ENCODE results near the gene EPS15. TPM values are rescaled to one million over a fixed set of nuclear protein-coding genes. Genes with fewer than 3 reads are reported as not detected.

EPS15 gene
- total and polyA plus RNA-seq, 2 of the 8 experiments (the other 6 are each of a cell fraction or from before 2014, with no cell fraction given) = 15.9 to 57.2 TPM

DNA sequence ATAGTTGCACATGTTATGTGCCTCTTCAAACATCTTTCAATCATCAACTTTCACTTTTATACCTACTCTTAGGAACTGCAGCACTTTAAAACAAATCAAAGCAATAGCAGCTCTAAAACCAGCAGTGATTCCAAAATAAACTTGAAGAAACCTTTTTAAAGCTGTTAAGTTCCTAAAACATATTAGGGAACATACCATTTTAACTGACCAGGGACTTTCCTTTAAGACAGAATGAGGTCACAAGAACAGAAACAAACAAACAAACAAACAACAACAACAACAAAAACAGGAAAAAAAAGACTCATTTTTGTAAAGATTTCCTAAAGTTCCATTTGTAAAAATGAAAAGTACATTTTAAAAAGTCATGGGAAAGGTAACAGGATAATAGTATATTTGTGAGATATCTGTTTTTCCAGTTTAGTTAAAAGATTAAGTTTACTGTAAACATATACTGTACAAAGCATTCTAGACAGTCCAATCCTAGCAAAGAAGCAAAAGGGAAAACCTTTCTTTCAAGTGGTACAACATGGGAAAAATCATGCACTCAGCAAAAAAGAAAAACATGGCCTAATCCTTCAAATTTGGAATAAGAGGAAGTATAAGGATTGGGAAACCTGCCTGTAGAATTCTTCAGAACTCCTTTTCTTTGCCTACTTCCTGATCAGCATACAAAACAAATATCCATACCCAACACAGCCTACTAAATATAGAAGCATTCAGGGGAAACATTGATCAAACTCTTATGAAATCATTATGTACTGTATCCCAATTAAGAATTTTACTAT is 45.5 kb downstream of the EPS15 start:
- H3K27ac ChIP-seq (ENCODE audit: low read depth, low read length) = no peak overlapping the region
- no peak overlapping the region for H3K14ac ChIP-seq (ENCODE audit: insufficient read length)
- no peak overlapping the region for H4K91ac ChIP-seq (replicated peaks; ENCODE audit: insufficient read length, low read length)
- FAIRE-seq (no peak), DNase-seq (ENCODE audit: low read depth in 1 of 2, low spot score in 2 of 2) (no peak)
- no peak overlapping the region for H2BK15ac ChIP-seq (ENCODE audit: low read length)
- POLR2A ChIA-PET (ENCODE audit: partially characterized antibody) = interaction anchor here (0.7 kb wide), 1 partner anchor 15 kb away, joined by 3 read pairs; no protein-coding TSS in a partner anchor
- H2BK120ac ChIP-seq (replicated peaks; ENCODE audit: low read depth, low read length) = no peak overlapping the region
- H3K79me2 ChIP-seq (ENCODE audit: control insufficient read depth in 1 of 2, insufficient read depth in 2 of 2, low read length in 2 of 2) = no peaks in the 10 kb centered on the region
- H3K27me3 ChIP-seq (replicated peaks in 1 of 4; ENCODE audit: control insufficient read depth in 3 of 4, extremely low read depth in 1 of 4, insufficient read depth in 3 of 4, low read length in 3 of 4) = no peaks in the 10 kb centered on the region
- H3K4me1 ChIP-seq (replicated peaks in 1 of 4; ENCODE audit: control insufficient read depth in 3 of 4, insufficient read depth in 4 of 4, low read length in 3 of 4) = no peaks in the 10 kb centered on the region
- no peaks in the 10 kb centered on the region for H3K9me3 ChIP-seq (ENCODE audit: insufficient read depth in 2 of 2, low read depth in 1 of 2, low read length in 1 of 2)
- H4K20me1 ChIP-seq (replicated peaks in 1 of 2; ENCODE audit: control insufficient read depth in 1 of 2, insufficient read depth in 2 of 2, low read length in 2 of 2) = no peaks in the 10 kb centered on the region
- no peak overlapping the region for H2AFZ ChIP-seq (ENCODE audit: low read length)
- no peaks in the 10 kb centered on the region for H3K79me1 ChIP-seq (ENCODE audit: low read depth, low read length)
- no peak overlapping the region for H2BK12ac ChIP-seq (ENCODE audit: low read depth, low read length)
- CTCF ChIA-PET (ENCODE audit: partially characterized antibody) = interaction anchor here (0.6 kb wide), 1 partner anchor 148 kb away, joined by 3 read pairs; no protein-coding TSS in a partner anchor
- H3K36me3 ChIP-seq (ENCODE audit: control insufficient read depth in 2 of 4, insufficient read depth in 4 of 4, low read length in 3 of 4) = 0 out of 8 replicates have a peak, but pooled peaks cover 0 to 3% (median 0%) of the 10 kb centered on the region in 4 experiments
- H2BK20ac ChIP-seq (ENCODE audit: low read length) = no peak overlapping the region
- no peak overlapping the region for H3K23ac ChIP-seq (ENCODE audit: insufficient read length)
- H3K18ac ChIP-seq (ENCODE audit: extremely low read depth, low read length) = no peak overlapping the region
- no peak overlapping the region for H3K4me3 ChIP-seq (ENCODE audit: extremely low read depth in 1 of 4, insufficient read depth in 2 of 4, low read depth in 3 of 4, low read length in 4 of 4)
- no peak overlapping the region for H3K56ac ChIP-seq (replicated peaks; ENCODE audit: insufficient read length, low read depth, low read length)
- no peak overlapping the region for H4K5ac ChIP-seq (ENCODE audit: insufficient read length, low read depth, low read length)
- no peak overlapping the region for H3K4me2 ChIP-seq (ENCODE audit: insufficient read depth in 1 of 2, low read depth in 2 of 2, low read length in 2 of 2)
- H2AK5ac ChIP-seq (ENCODE audit: low read depth, low read length) = no peak overlapping the region
- H2BK5ac ChIP-seq (ENCODE audit: low read depth, low read length) = no peak overlapping the region
- no peak overlapping the region for H3K4ac ChIP-seq (replicated peaks; ENCODE audit: insufficient read length, low read depth, low read length)
- no peak overlapping the region for H4K8ac ChIP-seq (ENCODE audit: extremely low read depth, insufficient read depth, low read length)
- no peaks in the 10 kb centered on the region for H3K23me2 ChIP-seq (ENCODE audit: low read depth, low read length)
- H3K9ac ChIP-seq (replicated peaks in 1 of 4; ENCODE audit: extremely low read depth in 1 of 4, low read depth in 3 of 4, low read length in 3 of 4) = no peak overlapping the region
- TF ChIP-seq RBBP5 (IDR thresholded peaks at IDR 0.05; ENCODE audit: borderline replicate concordance, low read depth, low read length) (no peak), SIX5 (IDR thresholded peaks at IDR 0.05; ENCODE audit: low read depth, low read length) (no peak), POLR2A (IDR thresholded peaks at IDR 0.05; ENCODE audit: control extremely low read depth in 1 of 2, low read depth in 2 of 2, low read length in 2 of 2) (no peak), RAD21 (IDR thresholded peaks at IDR 0.05 in 1 of 2, conservative IDR thresholded peaks at IDR 0.05 in 1 of 2; ENCODE audit: low read depth in 2 of 2, low read length in 2 of 2) (no peak), RXRA (IDR thresholded peaks at IDR 0.05; ENCODE audit: insufficient read depth, low read depth, low read length) (no peak), KDM4A (IDR thresholded peaks at IDR 0.05; ENCODE audit: low read depth, low read length, severe bottlenecking) (no peak), TBP (IDR thresholded peaks at IDR 0.05; ENCODE audit: low read depth, low read length) (no peak), CBX8 (IDR thresholded peaks at IDR 0.05; ENCODE audit: borderline replicate concordance, low read depth, low read length) (no peak), SRF (IDR thresholded peaks at IDR 0.05; ENCODE audit: low read depth, low read length) (no peak), KDM1A (IDR thresholded peaks at IDR 0.05; ENCODE audit: borderline replicate concordance, low read length) (no peak), HDAC6 (IDR thresholded peaks at IDR 0.05; ENCODE audit: low read depth, low read length) (no peak)

Measured in H1 (cell line).